WTC11 (cell line): ENCODE results near the gene CHPF. TPM values are rescaled to one million over a fixed set of nuclear protein-coding genes. Genes with fewer than 3 reads are reported as not detected.

Source experiments
- ATAC-seq: fragments of 200-7000 bp; cut with Tn5 transposase; 2 replicates; pipeline ENCODE4 v1.10.0; 2021; ENCODE audit warnings: mild to moderate bottlenecking, moderate library complexity
- CTCF ChIA-PET: fragments of 300-600 bp; sonication (Branson Sonifier 250); formaldehyde crosslinking; loops from one replicate; lab custom pipeline; 2021; ENCODE audit warnings: antibody characterized with exemption; lab: Charles Lee
- POLR2A ChIA-PET: fragments of 350-600 bp; sonication (Branson Sonifier 250); formaldehyde crosslinking; loops from one replicate; lab custom pipeline; 2021; ENCODE audit warnings: antibody characterized with exemption; lab: Charles Lee
- DNase-seq: peaks from one replicate; pipeline ENCODE4 v3.0.0; 2021; ENCODE audit warnings: low spot score
- H3K27ac Mint-ChIP-seq: 2 replicates; pipeline ENCODE4 v1.8.0; 2021; ENCODE audit warnings: mixed read lengths
- H3K27me3 Mint-ChIP-seq: 2 replicates; pipeline ENCODE4 v1.8.0; 2021; ENCODE audit warnings: low read depth, mild to moderate bottlenecking, moderate library complexity, mixed read lengths
- H3K36me3 Mint-ChIP-seq: 2 replicates; pipeline ENCODE4 v1.8.0; 2021; ENCODE audit warnings: mixed read lengths
- H3K4me1 Mint-ChIP-seq: 2 replicates; pipeline ENCODE4 v1.8.0; 2022; ENCODE audit warnings: mixed read lengths
- H3K4me3 Mint-ChIP-seq: 2 replicates; pipeline ENCODE4 v1.8.0; 2021; ENCODE audit warnings: mild to moderate bottlenecking, moderate library complexity, mixed read lengths
- H3K9me3 Mint-ChIP-seq: 2 replicates; pipeline ENCODE4 v1.8.0; 2021; ENCODE audit warnings: mixed read lengths
- AR ChIP-seq: fragments of 250-450 bp; sonication (Bioruptor Pico); IDR thresholded peaks from 2 replicates; pipeline ENCODE4 v1.9.0; 2021; ENCODE audit warnings: mild to moderate bottlenecking
- ATF1 ChIP-seq: sonication (generic); formaldehyde crosslinking; IDR thresholded peaks from 2 replicates; pipeline ENCODE4 v1.8.1; 2023; ENCODE audit warnings: mild to moderate bottlenecking, moderate library complexity, missing genetic modification reagents
- CREB1 ChIP-seq: sonication (generic); formaldehyde crosslinking; IDR thresholded peaks from 2 replicates; pipeline ENCODE4 v1.8.0; 2023; ENCODE audit warnings: mild to moderate bottlenecking, missing genetic modification reagents
- ELF4 ChIP-seq: sonication (generic); formaldehyde crosslinking; IDR thresholded peaks from 2 replicates; pipeline ENCODE4 v1.8.1; 2022; ENCODE audit warnings: low read depth, mild to moderate bottlenecking, moderate library complexity, missing genetic modification reagents
- ESRRA ChIP-seq: sonication (generic); formaldehyde crosslinking; IDR thresholded peaks from 2 replicates; pipeline ENCODE4 v1.8.1; 2022; ENCODE audit warnings: mild to moderate bottlenecking, missing genetic modification reagents, borderline replicate concordance
- GTF2I ChIP-seq: fragments of 250-450 bp; sonication (Bioruptor Pico); conservative IDR thresholded peaks from 2 replicates; pipeline ENCODE4 v1.4.0; 2021; ENCODE audit warnings: mild to moderate bottlenecking
- KAT7 ChIP-seq: sonication (generic); formaldehyde crosslinking; IDR thresholded peaks from 2 replicates; pipeline ENCODE4 v1.8.1; 2023; ENCODE audit warnings: missing genetic modification reagents, mild to moderate bottlenecking, borderline replicate concordance
- ZBTB21 ChIP-seq: sonication (generic); formaldehyde crosslinking; IDR thresholded peaks from 2 replicates; pipeline ENCODE4 v1.8.1; 2023; ENCODE audit warnings: mild to moderate bottlenecking, missing genetic modification reagents, borderline replicate concordance
- ZMAT4 ChIP-seq: fragments of 250-450 bp; sonication (Bioruptor Pico); IDR thresholded peaks from 2 replicates; pipeline ENCODE4 v1.9.0; 2021; ENCODE audit warnings: mild to moderate bottlenecking
- ZNF121 ChIP-seq: sonication (generic); formaldehyde crosslinking; IDR thresholded peaks from 2 replicates; pipeline ENCODE4 v1.8.0; 2023; ENCODE audit warnings: missing genetic modification reagents
- ZNF317 ChIP-seq: sonication (generic); formaldehyde crosslinking; IDR thresholded peaks from 2 replicates; pipeline ENCODE4 v1.8.1; 2023; ENCODE audit warnings: low read depth, mild to moderate bottlenecking, moderate library complexity, missing genetic modification reagents, borderline replicate concordance
- ZNF396 ChIP-seq: fragments of 250-450 bp; sonication (Bioruptor Pico); IDR thresholded peaks from 2 replicates; pipeline ENCODE4 v1.8.0; 2021; ENCODE audit warnings: mild to moderate bottlenecking, moderate library complexity, borderline replicate concordance
- ZNF532 ChIP-seq: fragments of 250-450 bp; sonication (Bioruptor Pico); IDR thresholded peaks from 2 replicates; pipeline ENCODE4 v1.9.0; 2021; ENCODE audit warnings: mild to moderate bottlenecking, borderline replicate concordance
- total RNA-seq: library from RNA; stranded (reverse); gene quantifications from 3 replicates; pipeline ENCODE4 v1.2.3, GENCODE V29; 2021
- TF ChIP-seq, protein P1 (sequence below): sonication (generic); formaldehyde crosslinking; IDR thresholded peaks from 2 replicates; pipeline ENCODE4 v1.8.1; 2022; ENCODE audit warnings: missing genetic modification reagents, borderline replicate concordance
- TF ChIP-seq, protein P2 (sequence below): sonication (generic); formaldehyde crosslinking; IDR thresholded peaks from 2 replicates; pipeline ENCODE4 v1.8.1; 2022; ENCODE audit warnings: mild to moderate bottlenecking, moderate library complexity, missing genetic modification reagents

The CHPF gene
- total RNA-seq, 1 experiment from 2014 or later: 97.0 TPM

- Mint-ChIP-seq H3K27me3 (peaks cover 38% of the 10 kb centered on the region), H3K4me3 (peak overlapping the region; percentile 53), H3K9me3 (no peaks in the 10 kb centered on the region), H3K36me3 (peaks cover 7% of the 10 kb centered on the region; the same call in 1 of the 2 replicates), H3K27ac (no peak overlapping the region), H3K4me1 (peaks cover 10% of the 10 kb centered on the region)
- TF ChIP-seq GTF2I (no peak), ESRRA (no peak), ZBTB21 (CRISPR knock-in tag) (no peak), AR (no peak), ATF1 (no peak), ZNF121 (no peak), ZNF532 (CRISPR knock-in tag) (no peak), KAT7 (CRISPR knock-in tag) (no peak), ELF4 (no peak), ZMAT4 (CRISPR knock-in tag) (no peak), CREB1 (no peak), ZNF396 (CRISPR knock-in tag) (no peak), ZNF317 (no peak)
- TF ChIP-seq, protein P1, sequence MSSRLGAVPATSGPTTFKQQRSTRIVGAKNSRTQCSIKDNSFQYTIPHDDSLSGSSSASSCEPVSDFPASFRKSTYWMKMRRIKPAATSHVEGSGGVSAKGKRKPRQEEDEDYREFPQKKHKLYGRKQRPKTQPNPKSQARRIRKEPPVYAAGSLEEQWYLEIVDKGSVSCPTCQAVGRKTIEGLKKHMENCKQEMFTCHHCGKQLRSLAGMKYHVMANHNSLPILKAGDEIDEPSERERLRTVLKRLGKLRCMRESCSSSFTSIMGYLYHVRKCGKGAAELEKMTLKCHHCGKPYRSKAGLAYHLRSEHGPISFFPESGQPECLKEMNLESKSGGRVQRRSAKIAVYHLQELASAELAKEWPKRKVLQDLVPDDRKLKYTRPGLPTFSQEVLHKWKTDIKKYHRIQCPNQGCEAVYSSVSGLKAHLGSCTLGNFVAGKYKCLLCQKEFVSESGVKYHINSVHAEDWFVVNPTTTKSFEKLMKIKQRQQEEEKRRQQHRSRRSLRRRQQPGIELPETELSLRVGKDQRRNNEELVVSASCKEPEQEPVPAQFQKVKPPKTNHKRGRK (CRISPR knock-in tag): no peak
- ChIA-PET POLR2A (interaction anchor here (0.6 to 2.8 kb wide), 3 partner anchors 8 to 44 kb away, joined by 3 to 17 read pairs (median 14); partner anchors contain the start of genes OBSL1 and STK11IP), CTCF (interaction anchor here (1.5 to 3.9 kb wide), 3 partner anchors 8 to 24 kb away, joined by 6 to 35 read pairs (median 15); no protein-coding TSS in a partner anchor)
- ATAC-seq: no peak
- DNase-seq: no peak
Observed at GRCh38 chr2:219553463-219553963, 9.9 kb upstream of the CHPF start.

- Mint-ChIP-seq H3K4me3 (peak overlapping the region; percentile 53), H3K27ac (no peak overlapping the region), H3K36me3 (peaks cover 10% of the 10 kb centered on the region; the same call in 1 of the 2 replicates), H3K4me1 (peaks cover 10% of the 10 kb centered on the region), H3K27me3 (peaks cover 38% of the 10 kb centered on the region), H3K9me3 (no peaks in the 10 kb centered on the region)
- no peak for DNase-seq
- TF ChIP-seq ZMAT4 (CRISPR knock-in tag) (no peak), AR (no peak)
- TF ChIP-seq, protein P2, sequence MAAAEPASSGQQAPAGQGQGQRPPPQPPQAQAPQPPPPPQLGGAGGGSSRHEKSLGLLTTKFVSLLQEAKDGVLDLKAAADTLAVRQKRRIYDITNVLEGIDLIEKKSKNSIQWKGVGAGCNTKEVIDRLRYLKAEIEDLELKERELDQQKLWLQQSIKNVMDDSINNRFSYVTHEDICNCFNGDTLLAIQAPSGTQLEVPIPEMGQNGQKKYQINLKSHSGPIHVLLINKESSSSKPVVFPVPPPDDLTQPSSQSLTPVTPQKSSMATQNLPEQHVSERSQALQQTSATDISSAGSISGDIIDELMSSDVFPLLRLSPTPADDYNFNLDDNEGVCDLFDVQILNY: peak; percentile 14; the same call in 1 of the 2 replicates
- ChIA-PET CTCF (interaction anchor here (1.0 to 3.9 kb wide), 6 partner anchors 8 to 57 kb away, joined by 4 to 35 read pairs (median 7); partner anchors contain the start of genes CHPF and TMEM198), POLR2A (interaction anchor here (0.8 to 2.8 kb wide), 5 partner anchors 8 to 44 kb away, joined by 3 to 17 read pairs (median 14); partner anchors contain the start of genes CHPF, INHA, OBSL1 and STK11IP)
- no peak for ATAC-seq
Observed at GRCh38 chr2:219553168-219553417, 9.5 kb upstream of the CHPF start.
